GM10248 (cell line): Measurements from ENCODE around the gene CDH22.

Experiments
- CTCF ChIA-PET: fragments of 300-600 bp; sonication (Branson Sonifier 250); formaldehyde crosslinking; extraction: SDS; loops from one replicate; lab custom pipeline; 2021; ENCODE audit warnings: antibody characterized with exemption; lab: Yijun Ruan, JAX
- POLR2A ChIA-PET: fragments of 350-650 bp; sonication (Branson Sonifier 250); formaldehyde crosslinking; extraction: SDS; loops from one replicate; lab custom pipeline; 2020; ENCODE audit warnings: antibody characterized with exemption; lab: Yijun Ruan, JAX
- DNase-seq: peaks from one replicate; pipeline ENCODE4 v3.0.0; 2012; ENCODE audit errors: extremely low spot score
- TF ChIP-seq, protein P1 (sequence below): IDR thresholded peaks from 2 replicates; pipeline ENCODE4 v1.5.1; 2012; ENCODE audit warnings: mild to moderate bottlenecking, low read depth; ENCODE audit errors: extremely low read depth, missing control alignments, control extremely low read depth

CDH22 gene

DNA sequence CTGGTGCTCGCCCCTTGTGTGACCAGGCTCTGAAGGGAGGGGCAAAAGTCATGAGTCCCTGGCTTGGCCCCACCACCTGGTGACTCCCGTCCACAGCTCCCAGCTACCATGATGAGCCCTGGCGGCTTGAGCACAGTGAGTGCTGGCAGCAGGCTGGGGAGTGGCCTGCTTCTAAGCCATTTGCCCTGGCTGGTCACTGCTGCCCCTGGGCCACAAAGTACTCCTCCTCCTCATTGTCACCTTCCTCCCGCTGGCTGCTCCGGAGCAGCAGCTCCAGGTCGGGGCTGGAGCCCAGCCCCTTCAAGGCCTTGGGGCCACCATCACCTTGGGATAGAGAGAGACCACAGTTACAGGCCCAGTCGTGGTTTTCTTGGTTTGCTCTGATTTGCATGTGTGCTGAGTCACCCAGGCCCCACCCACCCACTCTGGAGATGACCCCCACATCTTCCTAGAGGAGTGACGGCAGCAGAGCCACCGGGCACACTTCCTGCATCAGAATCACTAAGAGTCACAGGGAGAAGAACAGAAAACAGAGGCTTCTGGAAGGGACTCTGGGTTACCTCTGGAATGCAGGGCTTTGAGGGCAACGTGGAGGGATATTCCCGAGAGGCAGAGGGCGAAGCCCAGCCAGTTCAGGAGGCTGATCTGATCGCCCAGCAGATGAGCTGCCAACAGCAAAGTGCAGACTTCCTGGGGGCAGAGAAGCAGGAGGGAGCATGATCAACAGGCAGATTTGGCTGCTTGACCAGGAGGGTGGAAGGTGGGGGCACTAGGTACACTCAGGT lies 42.1 kb upstream of the CDH22 start:
- TF ChIP-seq, protein P1, sequence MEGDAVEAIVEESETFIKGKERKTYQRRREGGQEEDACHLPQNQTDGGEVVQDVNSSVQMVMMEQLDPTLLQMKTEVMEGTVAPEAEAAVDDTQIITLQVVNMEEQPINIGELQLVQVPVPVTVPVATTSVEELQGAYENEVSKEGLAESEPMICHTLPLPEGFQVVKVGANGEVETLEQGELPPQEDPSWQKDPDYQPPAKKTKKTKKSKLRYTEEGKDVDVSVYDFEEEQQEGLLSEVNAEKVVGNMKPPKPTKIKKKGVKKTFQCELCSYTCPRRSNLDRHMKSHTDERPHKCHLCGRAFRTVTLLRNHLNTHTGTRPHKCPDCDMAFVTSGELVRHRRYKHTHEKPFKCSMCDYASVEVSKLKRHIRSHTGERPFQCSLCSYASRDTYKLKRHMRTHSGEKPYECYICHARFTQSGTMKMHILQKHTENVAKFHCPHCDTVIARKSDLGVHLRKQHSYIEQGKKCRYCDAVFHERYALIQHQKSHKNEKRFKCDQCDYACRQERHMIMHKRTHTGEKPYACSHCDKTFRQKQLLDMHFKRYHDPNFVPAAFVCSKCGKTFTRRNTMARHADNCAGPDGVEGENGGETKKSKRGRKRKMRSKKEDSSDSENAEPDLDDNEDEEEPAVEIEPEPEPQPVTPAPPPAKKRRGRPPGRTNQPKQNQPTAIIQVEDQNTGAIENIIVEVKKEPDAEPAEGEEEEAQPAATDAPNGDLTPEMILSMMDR = no peak
- CTCF ChIA-PET = interaction anchor here (1.2 to 5.6 kb wide), 15 partner anchors 9 to 336 kb away, joined by 3 to 80 read pairs (median 11); partner anchors contain the start of genes CDH22 and ELMO2
- POLR2A ChIA-PET = interaction anchor here (0.9 to 1.4 kb wide), 2 partner anchors 9 to 231 kb away, joined by 3 read pairs; no protein-coding TSS in a partner anchor
- DNase-seq = peak; percentile 88

GRCh38 chr20:46349742-46350056 lies 41.4 kb upstream of the CDH22 start:
- ChIA-PET POLR2A (interaction anchor here (0.9 to 1.4 kb wide), 2 partner anchors 10 to 230 kb away, joined by 3 read pairs; no protein-coding TSS in a partner anchor), CTCF (interaction anchor here (1.0 to 5.6 kb wide), 29 partner anchors 9 to 460 kb away, joined by 3 to 80 read pairs (median 7); partner anchors contain the start of genes CDH22 and ELMO2)
- TF ChIP-seq, protein P1 = no peak
- peak; percentile 46 for DNase-seq

DNA sequence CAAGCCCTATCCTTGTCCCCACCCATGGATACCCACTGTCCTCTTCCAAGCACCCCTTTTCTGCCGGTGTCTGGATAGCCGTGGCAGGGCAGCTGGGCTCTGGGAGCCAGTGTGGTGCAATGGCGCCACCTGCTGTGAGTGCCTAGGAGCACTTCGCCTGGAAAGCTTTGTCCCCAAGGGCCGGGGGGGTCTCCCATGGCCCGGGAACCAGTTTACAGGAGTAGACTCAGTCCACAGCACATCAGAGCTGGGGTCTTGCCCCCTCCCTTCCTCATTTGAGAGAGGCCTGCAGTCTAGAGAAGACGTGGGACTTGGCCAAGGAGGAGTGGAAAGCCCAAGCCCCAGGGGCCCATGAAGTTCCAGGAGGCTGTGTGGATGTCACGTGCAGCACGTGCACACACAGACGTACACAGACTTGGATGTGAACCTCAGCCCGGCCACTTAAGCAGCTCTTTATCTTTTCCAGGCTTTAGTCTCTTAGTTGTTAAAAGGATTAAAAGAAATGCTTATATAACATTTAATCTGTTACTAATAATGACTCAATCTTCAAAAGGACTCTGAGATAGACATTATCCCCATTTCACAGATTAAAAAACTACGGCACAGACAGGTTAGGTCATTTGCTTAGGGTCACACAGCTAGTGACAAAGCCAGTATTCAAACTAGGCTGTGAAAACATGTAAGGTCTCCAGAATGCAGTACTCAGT lies 40.9 kb upstream of the CDH22 start:
- ChIA-PET CTCF (interaction anchor here (0.7 to 5.6 kb wide), 48 partner anchors 8 to 1517 kb away, joined by 3 to 80 read pairs (median 4); partner anchors contain the start of genes CDH22 and ELMO2), POLR2A (interaction anchor here (1.4 kb wide), 1 partner anchor 230 kb away, joined by 3 read pairs; no protein-coding TSS in a partner anchor)
- TF ChIP-seq, protein P1 = peak; percentile 67
- DNase-seq = peak; percentile 75

DNA sequence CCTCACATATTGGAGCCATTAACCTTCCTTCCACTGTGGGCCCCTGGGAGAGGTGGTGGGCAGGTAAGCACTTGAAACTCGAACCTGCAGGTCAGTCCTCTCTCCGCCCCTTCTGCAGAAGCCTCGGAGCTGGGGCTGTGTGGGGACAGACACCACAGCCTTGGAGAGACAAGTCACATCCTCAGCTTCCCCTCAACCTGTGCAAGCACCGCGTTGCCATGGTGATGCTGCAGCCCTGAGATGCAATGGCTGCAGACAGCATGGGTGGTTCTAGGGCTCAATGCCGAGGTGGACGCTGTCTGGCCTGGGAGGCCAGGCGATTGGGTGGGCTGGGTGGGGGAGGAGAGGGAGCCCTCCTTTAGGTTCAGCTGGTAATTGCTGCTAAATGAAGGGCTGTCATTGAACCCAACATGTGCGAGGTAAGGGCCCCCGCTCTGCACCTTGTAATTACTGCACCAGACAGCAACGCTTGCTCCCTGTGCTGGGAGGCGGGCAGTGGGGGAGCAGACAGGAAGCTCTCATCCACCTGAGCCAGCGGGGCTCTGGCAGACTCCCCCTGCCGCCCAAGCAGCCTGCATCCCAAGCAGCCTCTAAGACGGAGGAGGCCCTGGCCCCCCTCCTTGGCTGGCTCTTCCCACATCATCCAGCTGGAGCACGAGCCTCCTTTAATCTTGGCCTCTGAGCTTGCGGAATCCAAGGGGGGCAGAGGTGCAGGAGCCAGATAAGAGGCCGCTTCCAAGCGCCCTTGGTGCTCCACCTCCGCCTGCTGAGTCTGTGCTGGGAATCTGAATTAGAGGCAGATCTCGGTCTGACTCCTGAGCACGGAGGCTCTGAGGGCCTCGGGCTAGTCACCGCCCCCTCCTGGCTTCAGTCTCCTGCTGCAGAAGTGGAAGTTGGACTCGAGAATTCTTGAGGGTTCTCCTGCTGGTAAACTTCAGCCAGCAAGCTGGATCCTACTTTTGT lies 39.8 kb upstream of the CDH22 start:
- TF ChIP-seq, protein P1 = no peak
- no peak for DNase-seq
- ChIA-PET CTCF (interaction anchor here (0.8 to 5.6 kb wide), 40 partner anchors 9 to 1516 kb away, joined by 3 to 80 read pairs (median 4); partner anchors contain the start of genes CDH22 and ELMO2), POLR2A (no interaction called here)

- CTCF ChIA-PET = interaction anchor here (1.3 to 5.6 kb wide), 5 partner anchors 12 to 333 kb away, joined by 4 to 80 read pairs (median 24); partner anchors contain the start of gene CDH22
- DNase-seq = no peak
- TF ChIP-seq, protein P1 = no peak
- POLR2A ChIA-PET = interaction anchor here (0.7 kb wide), 1 partner anchor 10 kb away, joined by 9 read pairs; no protein-coding TSS in a partner anchor
Observed at GRCh38 chr20:46346770-46347169, 38.5 kb upstream of the CDH22 start.
